Measurements from ENCODE around the gene RCOR2.

The RCOR2 gene

DNA sequence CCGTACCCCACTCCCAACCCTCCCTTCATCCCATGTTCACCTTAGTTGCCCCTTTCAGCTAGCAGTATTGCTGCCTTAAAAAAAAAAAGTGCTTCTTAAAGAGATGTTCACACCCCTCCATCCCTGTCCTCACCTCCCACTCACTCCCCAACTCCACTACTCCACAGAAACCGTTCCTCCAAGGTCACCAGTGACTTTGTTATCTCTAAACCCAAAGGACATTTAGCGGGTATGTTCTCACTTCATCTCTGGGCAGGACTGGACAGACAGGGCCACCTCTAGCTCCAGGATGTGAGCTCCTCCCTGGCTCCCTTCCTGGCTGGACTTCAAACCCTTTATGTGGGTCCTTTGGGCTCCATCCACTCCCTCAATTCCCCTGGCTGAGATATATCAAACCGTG, 6.4 kb upstream of the RCOR2 start:
- in situ Hi-C loops (cut with MboI; ENCODE audit: low sequenced_read_pairs) = no loop called here

DNA sequence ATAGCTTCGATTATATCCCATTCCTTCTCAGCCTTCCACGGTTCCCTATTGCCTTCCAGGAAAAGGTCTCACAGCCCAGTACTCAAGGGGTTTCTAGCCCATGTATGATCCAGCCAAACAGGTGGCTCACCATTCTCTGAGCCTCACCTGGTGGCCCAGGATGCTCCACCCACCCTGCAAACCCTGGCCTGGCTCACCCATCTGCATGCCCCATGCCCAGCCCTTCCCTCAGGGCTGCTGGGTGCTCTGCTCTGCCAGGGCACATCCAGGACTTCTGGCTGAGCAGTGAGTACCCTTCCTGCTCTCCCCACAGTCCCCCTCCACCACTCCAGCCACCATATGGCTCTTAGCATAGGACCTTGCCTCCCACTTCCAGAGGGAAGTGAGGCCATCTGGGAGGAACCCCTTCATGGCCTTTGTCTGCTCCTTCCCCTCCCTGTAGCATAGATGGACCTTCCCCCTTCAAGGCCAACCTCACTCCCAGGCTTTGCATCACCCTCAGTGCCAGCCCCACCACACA, 5.8 kb upstream of the RCOR2 start:
- in situ Hi-C loops (cut with MboI; ENCODE audit: low sequenced_read_pairs) = no loop called here

GRCh38 chr11:63920939-63921417, 4.0 kb upstream of the RCOR2 start:
- in situ Hi-C loops (cut with MboI; ENCODE audit: low sequenced_read_pairs) = no loop called here

- in situ Hi-C loops (cut with MboI; ENCODE audit: low sequenced_read_pairs) = no loop called here
Measured at GRCh38 chr11:63920126-63920938, 3.4 kb upstream of the RCOR2 start.

DNA sequence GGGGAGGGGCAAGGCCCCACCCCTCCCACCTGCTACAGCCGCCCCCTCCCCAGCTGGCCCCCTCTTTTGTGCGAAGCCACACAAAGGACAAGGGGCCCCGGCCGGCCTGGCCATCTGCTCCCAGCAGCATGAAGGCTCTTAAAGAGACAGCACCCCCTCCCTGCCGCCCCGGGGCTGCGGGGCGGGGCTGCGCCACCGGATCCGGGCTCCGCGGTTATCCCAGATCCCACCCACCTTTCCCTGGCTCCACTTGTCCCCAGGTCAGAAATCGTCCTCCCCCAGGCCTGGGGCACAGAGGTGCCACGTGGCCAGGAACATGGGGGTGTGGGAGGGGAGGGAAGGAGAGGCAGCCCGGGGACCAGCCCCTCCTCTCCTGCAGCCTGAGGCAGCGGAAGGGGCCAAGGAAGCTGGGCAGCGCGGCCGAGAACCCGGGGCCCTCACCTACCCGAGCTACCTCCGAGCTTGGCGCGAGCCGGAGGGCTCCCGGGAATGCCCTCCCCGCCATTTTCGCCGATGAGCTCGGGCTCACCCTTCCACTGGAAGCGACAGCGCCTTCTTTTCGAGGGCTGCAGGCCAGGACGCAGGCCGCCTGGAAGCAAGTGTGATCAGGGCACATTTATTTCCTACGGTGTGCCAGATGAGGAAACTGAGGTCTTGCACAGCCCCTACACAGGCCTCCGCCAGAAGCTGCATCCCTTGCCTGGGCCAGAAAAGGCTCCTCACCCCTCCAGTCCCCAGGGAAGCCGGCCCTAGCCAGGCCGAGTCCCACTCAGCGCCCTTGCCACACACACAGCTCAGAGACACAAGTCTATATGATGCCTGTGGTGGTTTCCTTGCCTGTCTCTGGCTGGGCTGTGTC, 2.5 kb upstream of the RCOR2 start:
- in situ Hi-C loops (cut with MboI; ENCODE audit: low sequenced_read_pairs) = no loop called here

DNA sequence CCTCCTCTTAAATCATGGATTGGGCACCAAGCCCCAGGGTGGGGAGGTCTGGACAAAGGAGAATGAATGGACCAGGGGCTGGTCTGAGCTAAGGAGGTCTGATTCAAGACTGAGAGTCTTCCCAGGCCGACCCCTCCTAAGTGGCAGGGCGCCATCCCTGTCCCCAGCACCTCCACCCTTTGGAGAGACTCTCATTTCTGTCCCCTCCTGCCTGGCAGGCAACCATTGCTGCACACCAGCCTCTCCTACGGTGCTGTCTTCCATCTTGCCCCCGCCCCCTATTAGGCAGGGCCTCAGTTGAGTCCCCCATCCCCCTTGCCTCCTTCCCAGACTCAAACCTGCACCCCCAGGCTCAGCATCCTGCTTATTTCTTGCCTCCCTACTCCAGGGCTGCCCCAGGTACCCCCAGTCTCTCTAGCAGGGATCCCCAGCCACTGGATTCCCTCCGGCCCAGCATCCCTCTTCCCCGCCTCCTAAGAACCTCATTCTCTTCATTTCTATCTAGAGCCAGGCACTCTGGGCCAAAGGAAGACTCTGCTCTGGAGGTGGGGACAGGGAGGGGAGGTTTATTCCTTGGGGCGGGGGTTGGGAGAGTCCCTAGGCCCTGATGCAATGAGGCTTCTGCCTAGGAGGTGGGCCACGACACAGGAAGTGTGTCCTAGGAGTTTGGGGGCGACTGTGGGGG, 1.7 kb upstream of the RCOR2 start:
- in situ Hi-C loops (cut with MboI; ENCODE audit: low sequenced_read_pairs) = no loop called here

- in situ Hi-C loops (cut with MboI; ENCODE audit: low sequenced_read_pairs) = no loop called here
Measured at GRCh38 chr11:63917692-63918506, 935 bp upstream of the RCOR2 start.

DNA sequence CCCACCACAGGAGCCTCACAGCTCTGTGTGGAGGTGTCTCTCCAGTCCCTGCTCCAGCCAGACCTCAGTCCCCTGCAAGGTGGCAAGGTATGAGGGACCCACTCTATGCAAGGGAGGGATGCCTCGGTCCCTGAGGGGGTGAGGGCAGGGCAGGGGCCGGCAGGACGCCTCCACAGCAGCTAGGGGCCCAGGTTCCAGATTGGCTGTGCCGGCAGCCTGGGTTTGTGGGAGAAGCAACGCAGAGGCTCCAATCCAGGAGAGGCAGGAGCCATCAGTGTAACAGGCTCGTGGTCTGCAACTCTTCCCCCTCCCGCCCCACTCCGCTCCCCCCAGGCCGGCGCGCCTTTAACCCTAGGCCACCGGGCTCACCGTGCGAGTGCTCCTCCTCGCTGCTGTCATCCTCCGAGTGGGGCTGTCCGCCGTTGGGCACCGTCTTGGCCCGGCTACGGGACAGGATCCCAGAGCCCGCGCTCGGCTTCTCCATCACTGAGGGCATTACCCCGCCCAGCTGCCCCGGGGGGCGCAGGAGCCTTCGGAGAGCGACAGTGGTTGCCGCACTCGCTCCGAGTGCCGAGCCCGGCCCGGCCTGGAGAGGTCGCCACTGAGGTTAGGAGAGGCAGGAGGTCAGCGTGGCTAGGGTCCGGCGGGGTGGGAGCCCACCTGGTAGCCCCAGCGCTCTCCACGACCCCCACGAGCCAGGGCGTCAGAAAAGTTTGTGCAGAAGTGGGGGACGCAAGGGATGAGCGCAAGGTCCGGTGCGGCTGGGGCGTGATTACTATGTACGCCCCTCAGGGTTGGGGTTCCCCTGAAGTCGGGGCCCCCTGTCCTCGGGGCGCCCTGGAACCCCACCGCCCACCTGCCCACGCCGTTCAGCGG, 765 bp downstream of the RCOR2 start:
- in situ Hi-C loops (cut with MboI; ENCODE audit: low sequenced_read_pairs) = no loop called here

GRCh38 chr11:63914896-63915691, 1.9 kb downstream of the RCOR2 start:
- in situ Hi-C loops (cut with MboI; ENCODE audit: low sequenced_read_pairs) = no loop called here

DNA sequence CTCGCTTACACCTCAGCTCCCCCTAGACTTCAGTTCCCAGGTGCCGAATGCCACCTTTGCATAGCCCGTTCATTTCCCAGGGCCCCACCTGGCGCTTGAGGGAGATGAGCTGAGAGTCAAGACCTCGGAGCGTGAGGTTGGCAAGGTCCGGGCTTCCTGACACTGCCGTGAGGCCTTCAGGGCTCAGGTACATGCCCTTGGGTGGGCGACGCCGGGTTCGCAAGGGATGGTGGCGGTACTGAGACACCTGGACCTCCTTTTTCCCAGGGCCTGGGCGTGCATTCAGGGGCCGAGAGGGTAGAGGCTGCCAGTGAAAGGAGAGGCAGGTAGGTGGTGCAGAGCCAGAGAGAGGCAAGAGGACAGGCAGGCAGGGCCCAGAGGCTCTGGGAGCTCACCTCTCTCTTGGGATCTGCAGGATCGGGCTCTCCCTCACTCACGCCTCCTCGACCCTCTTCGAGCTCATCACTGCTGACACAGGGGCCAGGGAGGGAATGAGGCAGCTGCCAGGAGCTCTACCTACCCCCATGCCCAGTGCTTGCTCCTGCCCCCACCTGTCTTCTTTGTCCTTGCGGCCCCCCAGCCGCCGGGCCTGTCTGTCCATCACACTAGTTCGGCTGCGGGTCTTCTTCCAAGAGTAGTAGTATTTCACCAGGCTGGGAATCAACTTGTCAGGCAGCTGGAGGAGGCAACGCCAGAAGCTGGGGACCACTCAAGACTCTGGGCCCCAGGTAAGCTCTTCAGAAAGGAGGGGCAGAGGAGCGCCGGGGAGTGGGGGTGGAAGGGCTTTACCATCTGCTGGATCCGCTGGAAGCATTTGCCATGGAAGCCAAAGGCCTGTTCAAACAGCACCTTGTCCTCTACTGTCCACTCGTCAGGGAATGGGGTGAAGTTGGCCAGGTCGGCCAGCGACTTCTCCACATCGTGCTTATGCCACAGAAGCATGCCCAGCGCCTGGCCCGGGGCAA, 2.8 kb downstream of the RCOR2 start:
- in situ Hi-C loops (cut with MboI; ENCODE audit: low sequenced_read_pairs) = no loop called here

DNA sequence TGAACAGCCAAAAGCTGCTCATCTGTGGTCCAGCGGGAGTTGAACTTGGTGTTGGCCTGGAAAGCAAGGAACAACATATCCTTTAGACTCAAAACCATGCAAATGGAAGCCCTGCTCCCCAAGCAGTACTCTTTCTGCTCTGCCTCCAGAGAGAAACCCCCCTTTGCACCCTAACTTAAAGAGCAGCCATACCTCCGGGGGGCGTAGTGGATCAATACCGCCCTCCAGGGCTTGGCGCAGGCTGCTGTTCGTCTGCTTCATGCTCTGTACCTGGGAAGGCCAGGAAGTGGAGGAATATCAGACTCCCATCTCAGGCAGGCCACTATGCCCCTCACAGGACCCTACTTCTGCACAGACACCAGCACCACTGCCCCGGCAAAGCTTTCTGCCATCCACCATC, 4.3 kb downstream of the RCOR2 start:
- in situ Hi-C loops (cut with MboI; ENCODE audit: low sequenced_read_pairs) = no loop called here

DNA sequence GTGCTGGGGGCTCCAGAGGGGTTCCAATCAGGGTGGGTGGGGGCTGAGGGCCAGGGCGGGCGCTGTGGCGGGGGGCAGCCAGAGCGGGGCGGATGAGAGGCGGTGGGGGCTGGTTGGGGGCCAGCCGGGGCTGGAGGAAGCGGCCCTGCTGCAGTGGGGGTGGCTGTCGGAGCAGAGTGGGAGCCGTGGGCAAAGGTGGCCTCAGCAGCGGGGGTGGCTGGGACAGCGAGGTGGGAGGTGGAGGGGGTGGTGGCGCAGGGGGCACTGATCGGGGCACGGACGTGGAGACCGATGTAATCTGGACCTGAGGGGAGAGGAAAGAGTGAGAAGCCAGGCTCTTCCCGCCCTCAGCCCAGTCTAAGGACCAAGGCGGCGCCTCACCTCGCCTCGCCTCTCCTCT, 5.1 kb downstream of the RCOR2 start:
- in situ Hi-C loops (cut with MboI; ENCODE audit: low sequenced_read_pairs) = no loop called here

GRCh38 chr11:63911440-63911839, 5.5 kb downstream of the RCOR2 start:
- in situ Hi-C loops (cut with MboI; ENCODE audit: low sequenced_read_pairs) = no loop called here

DNA sequence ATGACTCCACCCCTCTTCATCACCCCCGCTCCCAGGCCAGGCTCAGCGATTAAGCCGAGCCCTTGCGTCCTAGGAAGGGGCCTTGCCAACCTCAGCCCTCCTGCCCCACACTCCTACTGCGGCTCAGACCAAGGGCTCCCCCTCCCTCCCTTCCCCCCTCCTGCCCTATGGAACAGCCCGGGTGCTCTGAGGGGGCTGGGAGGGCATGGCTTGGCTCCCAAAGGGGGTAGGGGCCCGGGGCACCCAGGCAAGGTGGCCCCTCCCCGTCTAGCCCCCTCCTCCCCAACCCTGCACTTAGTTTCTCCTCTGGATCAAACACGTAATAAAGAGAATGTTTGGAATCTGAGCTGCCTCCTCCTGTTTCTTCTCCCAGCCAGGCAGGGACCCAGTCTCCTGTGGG, 6.3 kb downstream of the RCOR2 start:
- in situ Hi-C loops (cut with MboI; ENCODE audit: low sequenced_read_pairs) = no loop called here

DNA sequence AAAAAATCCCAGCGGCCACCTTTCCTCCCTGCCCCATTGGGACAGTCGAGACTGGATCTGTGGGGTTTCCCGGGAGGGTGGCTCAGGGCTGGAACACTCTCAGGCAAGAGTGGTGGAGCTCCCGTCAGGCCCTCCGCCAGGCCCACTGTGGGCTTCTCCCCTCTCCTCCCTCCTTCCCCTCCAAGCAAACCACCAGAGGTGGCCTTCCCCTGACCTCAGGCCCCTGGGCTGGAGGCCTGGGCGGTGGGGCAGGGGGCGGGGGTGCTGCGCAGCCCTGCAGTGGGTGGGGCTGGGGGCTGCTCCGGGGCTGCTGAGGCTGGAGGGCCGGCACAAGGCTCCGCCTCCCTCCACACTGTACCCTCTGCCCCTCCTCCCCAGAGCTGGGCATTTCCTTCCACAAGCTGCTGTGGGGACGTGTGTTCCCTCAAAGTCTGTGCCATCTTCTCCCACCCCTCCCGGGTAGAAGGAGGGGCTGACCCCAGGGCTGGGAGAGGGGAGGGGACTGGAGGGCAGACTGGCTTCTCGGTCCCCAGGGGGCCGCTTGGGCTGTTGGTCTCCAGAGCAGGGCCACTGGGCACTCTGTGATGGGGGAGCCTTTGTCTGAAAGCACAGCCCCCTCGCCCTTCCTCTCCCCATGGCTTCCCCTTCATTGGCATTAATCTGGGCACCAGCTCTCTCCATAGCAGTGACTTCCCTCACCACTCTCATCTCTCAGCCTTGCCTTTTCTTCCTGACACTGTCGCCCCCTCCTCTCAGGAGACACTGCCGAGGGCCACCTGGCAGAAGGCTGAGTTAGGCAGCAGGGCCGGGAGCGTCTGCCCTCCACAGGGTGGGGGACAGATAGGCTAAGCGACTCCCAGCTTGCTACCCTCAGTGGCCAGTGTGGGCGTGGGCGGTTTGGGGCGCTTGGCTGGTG, 7.1 kb downstream of the RCOR2 start:
- in situ Hi-C loops (cut with MboI; ENCODE audit: low sequenced_read_pairs) = loop anchor here (10.0 kb wide), 1 partner anchor 75 kb away; the partner anchor contains the start of gene MARK2

Measured in HL-60/S4 (cell line).